Skeletal muscle cell (primary cell): Measurements from ENCODE around the gene ABCB11.
A peak's percentile ranks its signal among the peaks of the same experiment; 100 is the strongest.
"Not testable (repeated sequence)": the region's sequence is repeated elsewhere in the genome, so short reads cannot be mapped to it uniquely, and the experiment has no call there.

ENCODE experiments used
- DNase-seq: peaks from one replicate; pipeline ENCODE4 v3.0.0-alpha.2; 2010; ENCODE audit warnings: low read depth
- H3K4me3 ChIP-seq: 2 replicates; pipeline ENCODE4 v1.5.1; 2011; ENCODE audit warnings: low read depth, mild to moderate bottlenecking, control low read depth, low read length, moderate library complexity

ABCB11 gene

GRCh38 chr2:168949324-168949723 lies 81.8 kb downstream of the ABCB11 start:
- DNase-seq = no peak

GRCh38 chr2:168948621-168949212 lies 82.4 kb downstream of the ABCB11 start:
- DNase-seq = no peak
- no peak overlapping the region for H3K4me3 ChIP-seq

More at GRCh38 chr2:168949324-168949723, 81.8 kb downstream of the ABCB11 start:
- H3K4me3 ChIP-seq = no peak overlapping the region

GRCh38 chr2:168945508-168945907 lies 85.6 kb downstream of the ABCB11 start:
- no peak overlapping the region for H3K4me3 ChIP-seq
- no peak for DNase-seq

GRCh38 chr2:168944065-168944464 lies 87.1 kb downstream of the ABCB11 start:
- H3K4me3 ChIP-seq = no peak overlapping the region
- DNase-seq = no peak

- H3K4me3 ChIP-seq = no peak overlapping the region
- no peak for DNase-seq
Measured at GRCh38 chr2:168941297-168941696, 89.8 kb downstream of the ABCB11 start.

GRCh38 chr2:168939918-168940317 lies 91.2 kb downstream of the ABCB11 start:
- no peak overlapping the region for H3K4me3 ChIP-seq
- DNase-seq = no peak

- no peak for DNase-seq
Measured at GRCh38 chr2:168939061-168939460, 92.1 kb downstream of the ABCB11 start.

GRCh38 chr2:168935810-168936581 lies 95.1 kb downstream of the ABCB11 start:
- H3K4me3 ChIP-seq = no peak overlapping the region
- peak; percentile 87 for DNase-seq

More at GRCh38 chr2:168939061-168939460, 92.1 kb downstream of the ABCB11 start:
- no peak overlapping the region for H3K4me3 ChIP-seq

- DNase-seq = no peak
- H3K4me3 ChIP-seq = no peak overlapping the region
Measured at GRCh38 chr2:168934826-168935225, 96.3 kb downstream of the ABCB11 start.

- not testable (repeated sequence) for H3K4me3 ChIP-seq, DNase-seq
Measured at GRCh38 chr2:168932174-168932573, 99.0 kb downstream of the ABCB11 start.

GRCh38 chr2:168930242-168930641 lies 100.9 kb downstream of the ABCB11 start:
- H3K4me3 ChIP-seq = no peak overlapping the region
- DNase-seq = no peak

- H3K4me3 ChIP-seq = no peak overlapping the region
- no peak for DNase-seq
Measured at GRCh38 chr2:168929031-168929430, 102.1 kb downstream of the ABCB11 start.

GRCh38 chr2:168928113-168928831 lies 102.9 kb downstream of the ABCB11 start:
- DNase-seq = no peak
- H3K4me3 ChIP-seq = no peak overlapping the region

GRCh38 chr2:168926621-168927386 lies 104.3 kb downstream of the ABCB11 start:
- DNase-seq = no peak
- H3K4me3 ChIP-seq = no peak overlapping the region

GRCh38 chr2:168920504-168921157 lies 110.5 kb downstream of the ABCB11 start:
- H3K4me3 ChIP-seq = no peak overlapping the region
- no peak for DNase-seq

- no peak overlapping the region for H3K4me3 ChIP-seq
- DNase-seq = no peak
Measured at GRCh38 chr2:168916331-168916675, 114.8 kb downstream of the ABCB11 start.

GRCh38 chr2:168915441-168916330 lies 115.4 kb downstream of the ABCB11 start:
- no peak for DNase-seq
- H3K4me3 ChIP-seq = no peak overlapping the region

GRCh38 chr2:168913495-168913894 lies 117.6 kb downstream of the ABCB11 start:
- H3K4me3 ChIP-seq = no peak overlapping the region
- DNase-seq = no peak
